GM23248 (cell line): Measurements from ENCODE around the gene GCN1.

Source experiments
- EZH2 ChIP-seq: fragments of 200-600 bp; sonication (generic); IDR thresholded peaks from 2 replicates; pipeline ENCODE4 v1.6.1; 2018; ENCODE audit warnings: antibody characterized with exemption, mild to moderate bottlenecking; ENCODE audit not compliant: insufficient read depth, poor library complexity, severe bottlenecking
- EZH2phosphoT487 ChIP-seq: fragments of 200-600 bp; sonication (generic); IDR thresholded peaks from 2 replicates; pipeline ENCODE4 v1.6.1; 2018; ENCODE audit warnings: antibody characterized with exemption, moderate library complexity, mild to moderate bottlenecking, low read depth; ENCODE audit not compliant: insufficient read depth

DNA sequence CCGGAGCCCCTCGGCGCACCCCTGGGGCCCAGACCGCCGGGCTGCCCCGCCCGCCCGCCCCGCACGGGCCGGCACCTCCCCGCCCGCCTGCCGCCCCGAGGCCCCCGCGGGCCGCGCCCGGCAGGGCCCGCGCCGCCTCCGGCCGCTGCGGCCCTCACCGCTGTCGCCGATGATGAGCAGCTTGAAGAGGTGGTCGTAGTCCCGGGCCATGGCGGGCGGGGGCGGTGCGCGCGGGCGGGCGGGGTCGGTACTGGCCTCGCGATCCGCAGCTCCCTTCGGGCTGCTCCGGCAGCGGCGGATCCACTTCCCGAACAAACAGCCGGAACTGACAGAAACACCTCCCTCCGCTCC lies 78.1 kb downstream of the GCN1 start, which contains the start of gene RAB35:
- TF ChIP-seq EZH2phosphoT487, result no peak
- no peak for TF ChIP-seq EZH2
